ENCODE measurements around the gene FCAR.
"Not testable (repeated sequence)": the region's sequence is repeated elsewhere in the genome, so short reads cannot be mapped to it uniquely, and the experiment has no call there.

FCAR gene

DNA sequence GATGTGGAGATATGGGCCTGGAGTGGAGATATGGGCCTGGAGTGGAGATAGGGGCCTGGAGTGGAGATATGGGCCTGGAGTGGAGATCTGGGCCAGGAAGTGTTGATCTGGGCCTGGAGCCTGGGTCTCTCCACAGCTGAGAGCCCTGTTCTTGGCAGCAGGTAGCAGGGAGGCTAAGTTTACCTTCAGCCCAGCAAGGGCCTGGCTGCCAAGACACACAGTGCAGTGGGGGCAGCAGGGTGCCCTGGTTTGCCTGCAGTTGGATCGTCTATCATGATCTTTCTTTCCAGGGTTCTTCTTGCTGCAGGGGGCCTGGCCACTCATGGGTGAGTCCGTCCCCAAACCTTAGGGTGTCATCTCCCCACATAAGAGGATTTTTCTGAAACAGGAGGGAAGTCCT, 23.1 kb upstream of the FCAR start:
- no peak overlapping the region for H2AFZ ChIP-seq (ENCODE audit: low read depth)
- H4K20me1 ChIP-seq (ENCODE audit: insufficient read depth), result no peaks in the 10 kb centered on the region
- H3K9ac ChIP-seq, result no peak overlapping the region
- H3K4me3 ChIP-seq (IDR thresholded peaks at IDR 0.05; ENCODE audit: insufficient read depth, low read depth, low read length), result no peak overlapping the region
- no peak overlapping the region for H3K4me2 ChIP-seq
- no peaks in the 10 kb centered on the region for H3K36me3 ChIP-seq (ENCODE audit: insufficient read depth)
- no peaks in the 10 kb centered on the region for H3K79me2 ChIP-seq (ENCODE audit: insufficient read depth, low read depth)
- no peak overlapping the region for H3K27ac ChIP-seq
- no peaks in the 10 kb centered on the region for H3K4me1 ChIP-seq (ENCODE audit: low read depth, poor library complexity, severe bottlenecking)
- TF ChIP-seq CTCF (conservative IDR thresholded peaks at IDR 0.05; ENCODE audit: low read depth, low read length), result no peak
- H3K27me3 ChIP-seq (ENCODE audit: insufficient read depth, low read depth), result peaks cover 14% of the 10 kb centered on the region; the same call in 1 of the 2 replicates

GRCh38 chr19:54851353-54851752, 22.7 kb upstream of the FCAR start:
- H4K20me1 ChIP-seq (ENCODE audit: insufficient read depth), result no peaks in the 10 kb centered on the region
- no peaks in the 10 kb centered on the region for H3K79me2 ChIP-seq (ENCODE audit: insufficient read depth, low read depth)
- H2AFZ ChIP-seq (ENCODE audit: low read depth), result no peak overlapping the region
- no peaks in the 10 kb centered on the region for H3K4me1 ChIP-seq (ENCODE audit: low read depth, poor library complexity, severe bottlenecking)
- no peak overlapping the region for H3K27ac ChIP-seq
- H3K4me2 ChIP-seq, result no peak overlapping the region
- peaks cover 14% of the 10 kb centered on the region; the same call in 1 of the 2 replicates for H3K27me3 ChIP-seq (ENCODE audit: insufficient read depth, low read depth)
- no peaks in the 10 kb centered on the region for H3K36me3 ChIP-seq (ENCODE audit: insufficient read depth)
- no peak overlapping the region for H3K4me3 ChIP-seq (IDR thresholded peaks at IDR 0.05; ENCODE audit: insufficient read depth, low read depth, low read length)
- TF ChIP-seq CTCF (conservative IDR thresholded peaks at IDR 0.05; ENCODE audit: low read depth, low read length), result no peak
- no peak overlapping the region for H3K9ac ChIP-seq

GRCh38 chr19:54855241-54855640, 18.8 kb upstream of the FCAR start:
- H3K4me2 ChIP-seq; H3K9ac ChIP-seq; H3K27ac ChIP-seq; H3K4me3 ChIP-seq (IDR thresholded peaks at IDR 0.05; ENCODE audit: insufficient read depth, low read depth, low read length); H2AFZ ChIP-seq (ENCODE audit: low read depth); H4K20me1 ChIP-seq (ENCODE audit: insufficient read depth); H3K79me2 ChIP-seq (ENCODE audit: insufficient read depth, low read depth); H3K4me1 ChIP-seq (ENCODE audit: low read depth, poor library complexity, severe bottlenecking); H3K36me3 ChIP-seq (ENCODE audit: insufficient read depth): not testable (repeated sequence)
- H3K27me3 ChIP-seq (ENCODE audit: insufficient read depth, low read depth), result peaks cover 13% of the 10 kb centered on the region; the same call in 1 of the 2 replicates

DNA sequence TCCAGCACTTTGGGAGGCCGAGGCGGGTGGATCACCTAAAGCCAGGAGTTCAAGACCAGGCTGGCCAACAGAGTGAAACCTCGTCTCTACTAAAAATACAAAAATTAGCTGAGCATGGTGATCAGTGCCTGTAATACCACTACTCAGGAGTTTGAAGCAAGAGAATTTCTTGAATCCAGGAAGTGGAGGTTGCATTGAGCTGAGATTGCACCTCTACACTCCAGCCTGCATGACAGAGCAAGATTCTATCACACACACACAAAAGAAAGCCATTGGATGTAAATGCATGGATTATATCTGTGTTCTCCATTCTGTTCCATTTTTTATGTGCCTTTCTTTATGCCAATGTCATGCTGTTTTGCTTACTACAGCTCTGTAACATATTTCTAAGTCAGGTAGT, 15.6 kb upstream of the FCAR start:
- H3K4me2 ChIP-seq; H3K4me1 ChIP-seq (ENCODE audit: low read depth, poor library complexity, severe bottlenecking); H3K4me3 ChIP-seq (IDR thresholded peaks at IDR 0.05; ENCODE audit: insufficient read depth, low read depth, low read length); H3K36me3 ChIP-seq (ENCODE audit: insufficient read depth); H4K20me1 ChIP-seq (ENCODE audit: insufficient read depth); H3K9ac ChIP-seq; H3K79me2 ChIP-seq (ENCODE audit: insufficient read depth, low read depth); H3K27ac ChIP-seq; H2AFZ ChIP-seq (ENCODE audit: low read depth): not testable (repeated sequence)
- peaks cover 15% of the 10 kb centered on the region; the same call in 1 of the 2 replicates for H3K27me3 ChIP-seq (ENCODE audit: insufficient read depth, low read depth)

DNA sequence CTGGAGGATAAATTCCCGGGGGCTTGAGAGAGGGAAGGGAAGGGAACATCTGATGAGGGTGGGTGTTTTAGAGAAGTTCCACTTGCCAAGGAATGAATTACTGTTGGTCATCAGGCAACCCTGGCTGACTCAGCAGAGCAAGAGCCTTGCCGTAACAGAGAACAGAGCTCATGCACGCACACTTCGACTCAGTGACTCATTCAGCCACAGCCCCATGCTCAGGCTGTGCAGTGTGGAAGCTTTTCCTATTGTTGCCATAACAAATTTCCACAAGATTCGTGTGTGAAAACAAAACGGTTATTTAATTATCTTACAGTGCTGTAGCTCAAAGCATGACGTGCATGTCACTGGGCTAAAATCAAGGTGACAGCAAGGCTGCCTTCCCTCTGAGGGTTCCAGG, 14.6 kb upstream of the FCAR start:
- H3K36me3 ChIP-seq (ENCODE audit: insufficient read depth); H2AFZ ChIP-seq (ENCODE audit: low read depth); H3K79me2 ChIP-seq (ENCODE audit: insufficient read depth, low read depth); H3K4me3 ChIP-seq (IDR thresholded peaks at IDR 0.05; ENCODE audit: insufficient read depth, low read depth, low read length); H3K4me2 ChIP-seq; H3K9ac ChIP-seq; H3K4me1 ChIP-seq (ENCODE audit: low read depth, poor library complexity, severe bottlenecking); H4K20me1 ChIP-seq (ENCODE audit: insufficient read depth); H3K27ac ChIP-seq: not testable (repeated sequence)
- peaks cover 15% of the 10 kb centered on the region; the same call in 1 of the 2 replicates for H3K27me3 ChIP-seq (ENCODE audit: insufficient read depth, low read depth)

GRCh38 chr19:54863459-54863858, 10.6 kb upstream of the FCAR start:
- H4K20me1 ChIP-seq (ENCODE audit: insufficient read depth); H3K9ac ChIP-seq; H3K4me1 ChIP-seq (ENCODE audit: low read depth, poor library complexity, severe bottlenecking); H3K27ac ChIP-seq; H2AFZ ChIP-seq (ENCODE audit: low read depth); H3K4me3 ChIP-seq (IDR thresholded peaks at IDR 0.05; ENCODE audit: insufficient read depth, low read depth, low read length); H3K4me2 ChIP-seq; H3K27me3 ChIP-seq (ENCODE audit: insufficient read depth, low read depth); H3K79me2 ChIP-seq (ENCODE audit: insufficient read depth, low read depth); H3K36me3 ChIP-seq (ENCODE audit: insufficient read depth): not testable (repeated sequence)

All from KMS-11 (cell line).